HG02943 (cell line): ENCODE measurements around the gene PRPF18.

Experiments
- ATAC-seq: cut with Tn5 transposase; IDR thresholded peaks from one replicate; pipeline ENCODE4 v1.9.1; 2021; ENCODE audit warnings: mild to moderate bottlenecking, low read depth, moderate library complexity; ENCODE audit not compliant: unreplicated experiment

Gene PRPF18

DNA sequence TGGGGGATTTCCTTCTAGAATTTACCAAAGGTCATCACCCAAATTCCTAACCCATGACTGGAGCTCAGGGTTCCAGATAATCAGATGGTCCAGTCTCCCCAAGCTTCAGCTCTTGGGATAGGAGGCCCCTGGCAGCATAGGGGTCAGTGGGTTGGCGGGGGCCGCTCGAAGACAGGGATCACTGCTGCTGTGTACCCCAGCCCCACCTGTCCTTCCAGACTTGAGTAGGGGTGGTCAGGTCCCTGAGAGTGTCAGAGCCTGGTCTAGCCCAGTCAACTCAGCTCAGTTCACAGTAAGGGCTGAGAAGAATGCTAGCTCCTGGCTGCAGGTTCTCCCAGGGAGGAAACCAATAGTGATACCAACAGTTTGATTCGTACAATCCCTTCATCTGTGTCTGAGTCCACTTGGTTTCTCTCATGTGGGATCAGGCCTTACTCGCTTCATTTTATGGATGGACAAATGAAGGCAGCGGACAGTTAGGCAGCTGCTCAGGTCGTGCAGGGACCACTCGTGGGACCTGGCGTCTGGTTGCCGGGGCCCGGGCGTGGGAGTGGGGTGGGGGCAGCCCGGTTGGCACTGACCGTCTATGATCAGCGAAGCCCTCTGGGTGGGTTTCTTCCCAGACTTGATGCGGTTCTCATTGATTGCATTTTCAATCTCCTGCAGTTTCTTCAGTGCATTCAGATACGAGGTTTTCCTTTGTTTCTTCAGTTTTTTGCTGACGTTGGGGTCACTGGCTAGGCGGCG is 78.9 kb downstream of the PRPF18 start:
- ATAC-seq: no peak

DNA sequence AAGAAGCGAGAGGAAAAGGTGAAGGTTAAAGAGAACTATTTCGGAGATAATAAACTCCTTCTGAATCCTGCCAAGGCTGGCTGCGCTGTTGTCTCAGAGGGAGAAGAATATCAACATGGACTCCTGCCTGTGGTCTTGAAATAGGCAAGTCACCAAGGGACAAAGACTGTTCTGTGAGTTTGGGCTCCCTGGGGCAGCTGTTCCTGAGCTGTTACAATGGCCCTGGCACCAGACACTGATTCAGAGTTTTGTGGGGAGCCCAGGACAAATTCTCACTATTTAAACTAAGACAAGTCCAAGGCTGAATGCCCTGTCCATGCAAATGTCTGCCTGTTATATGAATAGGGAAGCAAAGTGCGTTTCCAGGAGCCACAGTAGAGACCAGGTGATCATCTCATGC is 81.4 kb downstream of the PRPF18 start:
- no peak for ATAC-seq

DNA sequence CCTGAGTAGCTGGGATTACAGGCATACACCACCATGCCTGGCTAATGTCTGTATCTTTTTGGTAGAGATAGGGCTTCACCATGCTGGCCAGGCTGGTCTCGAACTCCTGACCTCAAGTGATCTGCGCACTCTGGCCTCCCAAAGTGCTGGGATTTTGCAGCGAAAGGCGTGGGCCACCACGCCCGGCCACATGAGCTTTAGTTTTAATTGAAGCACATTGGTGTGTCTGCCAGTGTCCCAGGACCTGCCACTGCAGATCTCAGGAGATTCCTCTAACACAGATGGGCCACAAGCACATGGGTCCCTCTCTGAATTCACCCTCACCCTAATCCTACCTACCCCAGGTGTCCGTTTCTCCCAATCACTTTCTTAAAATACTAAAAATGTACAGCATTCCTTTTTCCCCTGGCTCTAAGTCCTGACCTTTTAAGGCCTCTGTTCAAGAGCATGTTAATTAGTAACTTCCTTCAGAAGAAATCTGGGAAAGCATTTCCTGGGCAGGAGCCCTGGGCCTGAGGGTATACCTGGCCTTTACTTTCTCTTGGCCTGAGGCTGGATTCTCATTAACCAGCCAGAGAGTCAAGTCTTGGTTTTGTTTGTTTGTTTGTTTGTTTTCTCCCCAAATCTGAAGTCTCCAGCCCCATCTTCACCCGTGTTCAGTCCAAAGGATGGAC is 82.6 kb downstream of the PRPF18 start:
- ATAC-seq: no peak

DNA sequence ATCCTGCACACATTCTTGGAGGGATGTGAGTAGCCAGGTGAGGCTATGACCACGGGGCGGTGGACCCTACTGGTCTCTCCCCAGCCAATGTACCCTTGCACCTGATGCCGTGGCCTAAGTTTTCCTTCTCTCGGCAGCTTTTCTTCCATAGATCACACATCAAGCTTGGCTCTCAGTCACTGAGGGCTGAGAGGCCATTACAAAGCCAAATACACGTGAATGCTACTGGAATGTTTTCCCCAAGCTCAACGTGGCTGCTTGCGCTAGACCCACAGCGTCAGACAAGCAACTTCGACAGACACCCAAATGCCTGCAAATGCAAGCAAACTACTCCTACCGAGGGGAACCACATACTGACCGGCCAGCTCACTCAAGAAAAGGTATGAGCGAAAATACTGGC is 83.1 kb downstream of the PRPF18 start:
- no peak for ATAC-seq

DNA sequence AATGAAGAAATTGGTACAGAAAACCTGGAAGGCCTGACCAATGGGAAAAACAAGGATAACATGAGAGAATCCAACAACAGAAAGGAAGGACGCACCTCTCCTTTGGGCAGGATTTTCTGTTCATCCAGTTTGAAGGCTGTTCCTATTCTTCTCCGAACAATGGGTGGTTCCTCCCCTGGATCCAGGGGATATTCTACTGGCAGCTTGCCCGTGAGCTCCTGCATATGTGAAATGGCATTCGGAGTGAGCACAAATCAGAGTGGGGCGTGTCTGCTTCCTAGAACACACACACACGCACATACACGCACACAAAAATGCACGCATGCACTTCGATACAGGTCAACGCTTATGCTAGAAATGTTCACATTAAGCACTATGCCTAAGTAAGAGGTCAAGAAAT is 83.5 kb downstream of the PRPF18 start:
- no peak for ATAC-seq

DNA sequence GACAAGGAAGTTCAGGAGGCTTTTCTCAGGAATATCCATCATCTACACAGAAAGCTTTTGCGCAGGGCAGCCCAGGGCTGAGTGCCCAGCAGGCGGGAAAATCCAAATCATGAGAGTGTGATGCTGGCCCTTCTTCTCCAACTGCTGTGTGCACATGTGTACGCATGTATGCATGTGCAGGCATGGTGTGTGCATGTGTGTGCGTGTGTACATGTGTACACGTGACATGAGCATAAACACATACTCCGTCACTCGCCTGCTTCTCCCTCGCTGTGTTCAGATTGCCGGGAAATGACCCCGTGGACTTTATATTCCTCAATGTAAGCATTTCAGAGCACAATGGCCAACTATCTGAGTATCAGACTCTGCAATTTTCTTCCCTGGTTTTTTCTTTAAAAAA is 85.1 kb downstream of the PRPF18 start:
- ATAC-seq: no peak

DNA sequence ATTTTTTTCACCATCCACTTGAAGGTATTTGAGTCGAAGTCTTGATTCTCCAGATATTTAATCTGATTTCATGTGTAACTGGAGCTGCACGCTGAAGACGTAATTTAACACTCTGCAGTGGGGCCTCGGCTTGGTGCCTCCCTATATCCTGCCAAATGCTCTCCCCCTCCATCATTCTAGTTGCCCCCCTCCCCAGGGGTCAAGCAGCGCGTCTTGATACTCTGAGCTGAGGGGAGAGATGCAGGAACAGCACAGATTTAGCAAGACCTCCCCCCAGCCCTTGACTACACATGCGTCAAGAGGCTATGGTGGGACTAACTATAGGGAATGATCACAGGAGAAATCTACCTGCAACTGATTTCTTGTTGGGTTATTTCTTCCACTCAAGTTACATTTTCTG is 85.8 kb downstream of the PRPF18 start:
- ATAC-seq: no peak

DNA sequence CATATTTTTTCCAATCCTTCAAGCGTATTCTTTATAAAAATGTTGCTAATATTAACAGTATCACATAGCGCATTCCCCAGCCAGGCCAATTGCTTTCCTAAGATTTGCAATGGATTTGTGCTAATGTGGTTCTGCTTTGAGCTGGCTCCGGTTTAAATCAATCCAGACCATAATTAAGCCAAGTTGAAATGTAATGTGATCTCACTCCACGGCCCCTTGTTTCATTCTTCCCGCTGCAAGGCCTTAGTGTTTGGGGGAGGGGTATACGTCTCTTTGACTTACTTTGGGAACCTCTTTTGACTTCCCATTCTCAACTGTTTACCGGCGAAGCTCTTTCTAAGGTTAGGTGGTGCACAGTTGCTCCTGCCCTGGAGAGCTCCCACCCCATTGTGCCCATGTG is 86.4 kb downstream of the PRPF18 start:
- ATAC-seq: no peak

DNA sequence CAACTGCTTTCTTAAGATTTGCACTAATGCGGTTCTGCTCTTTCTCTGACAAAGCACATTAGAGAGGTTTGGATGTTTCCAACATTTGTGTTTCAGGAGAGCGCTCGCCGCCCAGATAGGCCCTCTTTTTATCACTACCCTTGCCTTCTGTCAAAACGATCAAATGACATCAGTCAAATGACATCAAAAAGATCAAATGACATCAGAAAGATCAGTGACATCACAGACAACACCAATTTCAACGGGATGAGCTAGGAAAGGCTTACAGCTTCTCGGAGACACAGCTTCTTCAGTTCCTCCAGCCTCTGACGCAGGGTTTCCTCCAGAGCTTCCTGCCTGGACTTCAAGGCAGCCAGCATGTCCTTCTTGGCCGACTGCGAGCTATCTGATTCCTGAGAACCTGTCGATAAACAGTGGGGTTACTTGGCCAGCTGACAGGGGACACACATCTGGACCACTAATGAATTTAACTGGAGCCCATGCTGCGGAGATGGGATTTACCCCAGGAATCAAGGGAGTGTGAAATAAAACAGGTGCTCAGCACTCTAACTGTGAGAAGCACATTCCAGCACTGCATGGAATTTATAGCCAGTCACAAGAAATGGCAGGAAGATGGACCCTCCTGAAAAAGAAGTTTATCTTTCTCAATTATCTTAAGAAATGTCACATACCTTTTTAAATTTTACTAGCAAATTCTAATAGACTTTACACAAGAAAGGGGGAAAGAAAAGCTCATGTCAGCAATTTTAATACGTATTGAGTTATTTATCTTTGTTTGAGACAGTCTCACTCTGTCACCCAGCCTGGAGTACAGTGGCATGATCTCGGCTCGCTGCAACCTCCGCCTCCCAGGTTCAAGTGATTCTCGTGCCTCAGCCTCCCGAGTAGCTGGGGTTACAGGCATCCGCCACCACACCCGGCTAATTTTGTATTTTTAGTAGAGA is 88.2 kb downstream of the PRPF18 start:
- ATAC-seq: no peak

DNA sequence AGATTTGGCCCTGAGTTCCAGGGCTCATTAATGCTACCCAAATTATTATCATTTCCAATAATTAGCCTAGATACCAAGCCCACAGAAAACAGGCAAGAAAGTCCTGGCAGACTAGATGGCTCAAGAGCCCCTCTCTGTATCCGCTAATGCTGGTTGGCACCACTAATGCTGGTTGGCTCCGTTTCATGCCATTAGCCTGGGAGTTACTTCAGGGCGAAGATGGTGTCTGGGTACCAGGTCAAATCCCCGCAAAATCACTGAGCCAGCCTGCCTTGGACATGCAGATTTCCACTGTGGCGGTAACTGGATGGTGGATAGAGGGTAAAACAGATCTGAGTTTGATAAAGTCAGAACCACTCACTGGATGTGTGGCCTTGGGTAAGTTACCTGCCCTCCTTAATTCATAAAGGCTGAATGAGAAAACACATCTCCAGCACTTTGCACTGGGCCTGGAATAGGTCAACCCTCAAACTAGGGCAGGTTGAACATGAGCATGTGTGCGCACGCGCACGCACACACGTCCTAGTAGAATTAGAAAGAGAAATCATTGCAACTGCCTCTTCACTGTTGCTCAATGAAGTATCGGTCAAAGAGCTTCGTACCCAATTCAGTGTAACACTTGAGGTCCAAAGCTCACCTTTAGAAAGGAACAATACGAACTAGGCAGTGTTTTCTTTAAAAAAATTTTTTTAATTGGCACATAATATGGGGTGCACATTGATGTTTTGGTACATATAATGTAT is 91.5 kb downstream of the PRPF18 start:
- ATAC-seq: no peak
